Measurements from ENCODE around the gene FOXC1.

DNA sequence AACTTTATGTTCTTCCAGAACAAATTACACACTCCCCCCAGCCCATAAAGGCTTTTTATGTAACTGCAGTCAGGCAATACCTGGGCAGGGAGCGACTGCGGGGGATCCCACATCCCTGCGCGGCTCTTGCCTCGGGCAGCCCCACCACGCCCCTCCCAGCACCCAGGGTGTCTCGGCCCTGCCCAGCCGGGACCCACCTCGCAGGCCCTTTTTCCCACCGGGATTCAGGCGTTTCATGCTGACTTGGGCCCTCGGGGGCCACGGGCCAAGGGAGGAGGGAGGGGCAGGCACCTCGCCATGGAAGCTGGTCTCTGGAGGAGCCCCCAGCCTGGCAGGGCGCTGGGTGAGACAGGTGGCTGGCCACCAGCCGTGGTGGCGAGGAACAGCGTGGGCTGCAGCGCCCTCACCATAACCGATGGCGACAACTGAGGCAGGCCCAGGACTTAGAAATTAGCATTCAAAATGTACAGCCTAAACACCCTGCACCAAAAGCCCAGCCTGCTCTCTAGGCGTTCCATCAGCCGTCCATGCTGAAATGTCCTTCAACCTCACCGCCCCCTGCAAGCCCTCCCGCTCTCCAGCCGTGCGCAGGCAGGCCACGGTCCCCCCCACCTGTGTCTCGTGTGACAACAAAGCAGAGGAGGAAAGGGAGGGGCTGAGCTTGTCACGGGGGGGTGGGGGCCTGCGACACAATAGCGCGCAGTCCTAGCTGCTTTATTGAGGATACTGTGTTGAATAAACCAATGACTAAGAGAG, 15.1 kb upstream of the FOXC1 start:
- TF ChIP-seq CTCF (IDR thresholded peaks at IDR 0.05) (no peak), POLR2A (IDR thresholded peaks at IDR 0.05; ENCODE audit: low read depth) (no peak), EP300 (IDR thresholded peaks at IDR 0.05) (no peak)
